MCF 10A (cell line): Measurements from ENCODE around the gene BPIFA2. TPM values are rescaled to one million over a fixed set of nuclear protein-coding genes. Genes with fewer than 3 reads are reported as not detected.
"Not testable (repeated sequence)": the region's sequence is repeated elsewhere in the genome, so short reads cannot be mapped to it uniquely, and the experiment has no call there.

Experiments
- Bru-seq: library from RNA; stranded (reverse); fragments of 400-500 nt; gene quantifications from one replicate; lab custom pipeline; 2021; lab: Mats Ljungman, UMichigan
- BruChase-seq, 2 experiments: library from RNA; stranded (reverse); fragments of 400-500 nt; gene quantifications; one replicate each; lab custom pipeline; 2021; lab: Mats Ljungman, UMichigan
- BruUV-seq: library from RNA; stranded (reverse); fragments of 400-500 nt; replicated peaks from 2 replicates; lab custom pipeline; 2021; lab: Mats Ljungman, UMichigan
- CTCF ChIA-PET: fragments of 300-600 bp; sonication (Branson Sonifier 250); formaldehyde crosslinking; extraction: SDS; loops from one replicate; lab custom pipeline; 2021; ENCODE audit warnings: antibody characterized with exemption, inconsistent platforms; lab: Yijun Ruan, JAX
- POLR2A ChIA-PET: fragments of 300-600, 350-650 bp; sonication (Branson Sonifier 250); formaldehyde crosslinking; extraction: SDS; loops from one replicate; lab custom pipeline; 2020; ENCODE audit warnings: antibody characterized with exemption, inconsistent platforms; lab: Yijun Ruan, JAX
- DNase-seq: peaks from one replicate; pipeline ENCODE4 v3.0.0-alpha.2; 2018; ENCODE audit not compliant: unreplicated experiment
- H3K27ac Mint-ChIP-seq: one replicate; pipeline ENCODE4 v1.8.0; 2022; ENCODE audit warnings: mild to moderate bottlenecking, low read depth, mixed read lengths; ENCODE audit not compliant: unreplicated experiment
- H3K27me3 Mint-ChIP-seq: one replicate; pipeline ENCODE4 v1.8.0; 2022; ENCODE audit warnings: mixed read lengths; ENCODE audit not compliant: insufficient read depth, unreplicated experiment
- H3K36me3 Mint-ChIP-seq: one replicate; pipeline ENCODE4 v1.8.0; 2022; ENCODE audit warnings: mild to moderate bottlenecking, moderate library complexity, mixed read lengths; ENCODE audit not compliant: insufficient read depth, unreplicated experiment
- H3K4me1 Mint-ChIP-seq: one replicate; pipeline ENCODE4 v1.8.0; 2022; ENCODE audit warnings: mixed read lengths; ENCODE audit not compliant: insufficient read depth, unreplicated experiment
- H3K4me3 Mint-ChIP-seq: one replicate; pipeline ENCODE4 v1.8.0; 2022; ENCODE audit warnings: mild to moderate bottlenecking, moderate library complexity, mixed read lengths; ENCODE audit not compliant: unreplicated experiment
- H3K9me3 Mint-ChIP-seq: one replicate; pipeline ENCODE4 v1.8.0; 2022; ENCODE audit warnings: mixed read lengths; ENCODE audit not compliant: unreplicated experiment
- CTCF ChIP-seq: fragments of 200-600 bp; IDR thresholded peaks from one replicate; pipeline ENCODE4 v1.8.0; 2022; ENCODE audit warnings: antibody characterized with exemption, mild to moderate bottlenecking; ENCODE audit not compliant: unreplicated experiment
- intact Hi-C: fragments of 100-400 bp; cut with micrococcal nuclease; formaldehyde crosslinking; loops from 2 replicates; pipeline ENCODE4 v1.14.1; 2022
- long read RNA-seq: library from polyadenylated mRNA; stranded (forward); transcript quantifications from one replicate; pipeline ENCODE4 v2.0.0, GENCODE V29; 2022
- total RNA-seq: library from RNA; stranded (reverse); gene quantifications from 2 replicates; pipeline ENCODE4 v1.2.3, GENCODE V29; 2022

BPIFA2 gene
- not detected in 2 replicates for total RNA-seq
- Bru-seq, nascent RNA = not detected
- not detected for BruChase-seq, experiment 1, labeled RNA remaining after a 6-hour chase
- BruChase-seq, experiment 2, labeled RNA remaining after a 2-hour chase = not detected
- long read RNA-seq = 0 reads

- CTCF ChIA-PET = no interaction called here
- Mint-ChIP-seq H3K27me3 (peaks cover 21% of the 10 kb centered on the region), H3K4me1 (no peaks in the 10 kb centered on the region), H3K36me3 (no peaks in the 10 kb centered on the region), H3K4me3 (no peak within 1 kb of the TSS), H3K9me3 (peaks cover 22% of the 10 kb centered on the region), H3K27ac (no peak within 1 kb of the TSS)
- intact Hi-C loops = no loop called here
- no TSS peak for BruUV-seq
- POLR2A ChIA-PET = interaction anchor here (0.7 kb wide), 1 partner anchor 43 kb away, joined by 3 read pairs; no protein-coding TSS in a partner anchor
- no peak for DNase-seq
- no peak for TF ChIP-seq CTCF
Observed at GRCh38 chr20:33167859-33168258, at the start of gene BPIFA2. BPIFA2 (plus strand) TSS chr20:33168159; CDS start chr20:33169146, 987 bp downstream.

GRCh38 chr20:33119725-33120720 is 47.9 kb upstream of the BPIFA2 start:
- peaks cover 6% of the 10 kb centered on the region for H3K4me1 Mint-ChIP-seq
- no peaks in the 10 kb centered on the region for H3K36me3 Mint-ChIP-seq
- peaks cover 22% of the 10 kb centered on the region for H3K27me3 Mint-ChIP-seq
- ChIA-PET POLR2A (no interaction called here), CTCF (interaction anchor here (1.0 to 1.3 kb wide), 2 partner anchors 10 to 24 kb away, joined by 3 to 4 read pairs; no protein-coding TSS in a partner anchor)
- BruUV-seq = no TSS peak
- no peak overlapping the region for H3K4me3 Mint-ChIP-seq
- peaks cover 6% of the 10 kb centered on the region for H3K9me3 Mint-ChIP-seq
- DNase-seq = no peak
- H3K27ac Mint-ChIP-seq = no peak overlapping the region
- TF ChIP-seq CTCF = no peak
- intact Hi-C loops = no loop called here

- Mint-ChIP-seq H3K9me3 (peaks cover 6% of the 10 kb centered on the region), H3K36me3 (no peaks in the 10 kb centered on the region), H3K4me3 (no peak overlapping the region), H3K4me1 (peaks cover 6% of the 10 kb centered on the region), H3K27me3 (peaks cover 31% of the 10 kb centered on the region), H3K27ac (no peak overlapping the region)
- POLR2A ChIA-PET = no interaction called here
- TF ChIP-seq CTCF = no peak
- DNase-seq = no peak
- CTCF ChIA-PET = interaction anchor here (0.6 to 1.3 kb wide), 2 partner anchors 11 to 260 kb away, joined by 3 to 4 read pairs; no protein-coding TSS in a partner anchor
- intact Hi-C loops = no loop called here
- no TSS peak for BruUV-seq
Observed at GRCh38 chr20:33120934-33121333, 47.0 kb upstream of the BPIFA2 start.

- H3K36me3 Mint-ChIP-seq, intact Hi-C loops, DNase-seq, H3K4me1 Mint-ChIP-seq, H3K27ac Mint-ChIP-seq, H3K4me3 Mint-ChIP-seq, POLR2A ChIA-PET, CTCF ChIA-PET, H3K9me3 Mint-ChIP-seq, BruUV-seq: not testable (repeated sequence)
- peaks cover 36% of the 10 kb centered on the region for H3K27me3 Mint-ChIP-seq
Observed at GRCh38 chr20:33122297-33122696, 45.7 kb upstream of the BPIFA2 start.
